Kidney (tissue), 14 donors: ENCODE data around the gene GNAO1. TPM values are rescaled to one million over a fixed set of nuclear protein-coding genes. Genes with fewer than 3 reads are reported as not detected.

ENCODE experiments used
- DNase-seq, 5 donors: peaks; one replicate each; pipeline ENCODE4 v3.0.0-alpha.2; 2013 to 2020
- FAIRE-seq: peaks from 2 replicates; lab custom pipeline; 2012; peaks lifted over from hg19 to GRCh38; lab: Jason Lieb, UNC
- H3K27ac ChIP-seq, 2 donors: one replicate each; pipeline ENCODE4 v1.7.0; 2013; ENCODE audit warnings: low read depth in 2 of 2, low read length in 2 of 2, inconsistent platforms in 1 of 2
- H3K27me3 ChIP-seq: one replicate; pipeline ENCODE4 v1.7.1; 2013; ENCODE audit warnings: low read length, inconsistent platforms; ENCODE audit not compliant: control insufficient read depth, insufficient read depth
- H3K36me3 ChIP-seq, 3 donors: one replicate each; pipeline versions ENCODE4 v1.7.0 to v1.7.1; 2013; ENCODE audit warnings: low read length in 3 of 3, control low read depth in 1 of 3, inconsistent platforms in 1 of 3; ENCODE audit not compliant: insufficient read depth in 3 of 3, control insufficient read depth in 2 of 3
- H3K4me1 ChIP-seq, 3 donors: one replicate each; pipeline versions ENCODE4 v1.7.0 to v1.7.1; 2013; ENCODE audit warnings: low read length in 3 of 3, inconsistent platforms in 1 of 3, low read depth in 1 of 3; ENCODE audit not compliant: control insufficient read depth in 2 of 3, insufficient read depth in 2 of 3
- H3K4me3 ChIP-seq, 3 donors: one replicate each; pipeline versions ENCODE4 v1.7.0 to v1.8.1; 2013; ENCODE audit warnings: low read length in 3 of 3, control low read depth in 1 of 3, inconsistent platforms in 1 of 3
- H3K9ac ChIP-seq, 3 donors: one replicate each; pipeline versions ENCODE4 v1.7.0 to v1.7.1; 2013; ENCODE audit warnings: low read length in 3 of 3, control low read depth in 1 of 3, inconsistent platforms in 1 of 3
- H3K9me3 ChIP-seq, 3 donors: one replicate each; pipeline versions ENCODE4 v1.7.0 to v1.7.1; 2013; ENCODE audit warnings: low read length in 3 of 3, control low read depth in 1 of 3, inconsistent platforms in 1 of 3; ENCODE audit not compliant: control insufficient read depth in 2 of 3, insufficient read depth in 1 of 3
- intact Hi-C: fragments of 100-400 bp; cut with DNase I; formaldehyde crosslinking; loops from one replicate; pipeline ENCODE4 v1.11.1; 2022
- polyA plus RNA-seq: library from polyadenylated mRNA; stranded (reverse); fragments of 350-450 nt; fragmentation: Illumina TruSeq; extraction: RNeasy Lipid Tissue Mini Kit (QIAGEN cat#74804); gene quantifications from one replicate; pipeline ENCODE4 v1.2.3, GENCODE V29; 2014; ENCODE audit warnings: low read depth, low replicate concordance; ENCODE audit not compliant: insufficient read depth
- total RNA-seq: library from RNA; stranded (reverse); fragmentation: NEBNext Ultra II Directional; extraction: Animal tissue kit (Norgen Biotek cat#: 25700); gene quantifications from one replicate; pipeline ENCODE4 v1.2.1, GENCODE V29; 2021
- TF ChIP-seq, protein P1 (sequence below): IDR thresholded peaks from 3 replicates; pipeline ENCODE4 v1.5.1; 2012; ENCODE audit warnings: mild to moderate bottlenecking, moderate library complexity, borderline replicate concordance; ENCODE audit not compliant: insufficient read depth; ENCODE audit errors: extremely low read depth
- donor health status: control.
- donor health status: control.
- donor health status: control.
- donor health status: control.
- donor health status: control.
- donor health status: DM: yes; HTN: yes; CAD: no.
- donor health status: Normal renal cell carcinoma (clear cell type).

GNAO1 gene
- total and polyA plus RNA-seq, 2 donors from 2014 or later: 1.5 to 4.3 TPM

DNA sequence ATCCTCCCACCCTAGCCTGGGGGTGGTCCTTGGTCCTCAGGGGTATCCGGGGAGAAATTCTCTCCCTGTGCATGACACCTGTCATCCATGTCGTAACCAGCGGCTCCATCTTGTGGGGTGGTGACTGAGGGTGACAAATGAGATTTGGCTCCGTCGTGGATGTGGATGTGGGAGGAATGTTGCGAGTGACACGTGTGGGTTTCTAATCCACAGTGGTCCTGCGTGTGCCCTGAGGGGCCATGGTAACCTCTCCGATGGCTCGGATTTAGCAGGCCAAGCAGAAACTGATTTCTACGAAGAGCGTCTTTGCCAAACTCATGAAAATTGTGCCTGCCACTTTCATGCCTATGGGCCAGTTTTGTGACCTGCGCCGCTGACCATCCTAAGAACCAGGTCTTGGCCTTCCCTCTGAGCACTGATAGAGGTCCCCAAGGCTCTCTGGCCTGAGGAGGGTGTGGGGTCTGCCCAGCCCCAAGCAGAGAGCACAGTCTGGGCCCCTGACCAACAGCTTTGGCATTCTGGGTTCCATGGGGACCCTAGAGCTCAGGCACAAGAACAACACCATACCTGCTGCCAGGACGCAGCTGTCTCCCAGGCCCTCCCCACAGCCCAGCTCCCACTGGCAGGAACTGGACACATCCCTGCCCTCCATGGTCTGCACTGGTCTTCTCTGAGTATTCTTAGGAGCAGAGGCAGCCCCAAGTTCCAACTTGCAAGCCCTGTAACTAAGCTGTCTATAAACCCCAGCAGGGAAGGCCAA lies 155.0 kb downstream of the GNAO1 start:
- H3K27ac ChIP-seq: no peak overlapping the region
- no peak overlapping the region for H3K9ac ChIP-seq
- DNase-seq (peak in 1 of 5 donors; percentile 64), FAIRE-seq (no peak)
- H3K27me3 ChIP-seq: no peaks in the 10 kb centered on the region
- no peak overlapping the region for H3K4me3 ChIP-seq
- no peaks in the 10 kb centered on the region for H3K36me3 ChIP-seq
- no peaks in the 10 kb centered on the region for H3K9me3 ChIP-seq
- intact Hi-C loops: no loop called here
- no peaks in the 10 kb centered on the region for H3K4me1 ChIP-seq
- TF ChIP-seq, protein P1, sequence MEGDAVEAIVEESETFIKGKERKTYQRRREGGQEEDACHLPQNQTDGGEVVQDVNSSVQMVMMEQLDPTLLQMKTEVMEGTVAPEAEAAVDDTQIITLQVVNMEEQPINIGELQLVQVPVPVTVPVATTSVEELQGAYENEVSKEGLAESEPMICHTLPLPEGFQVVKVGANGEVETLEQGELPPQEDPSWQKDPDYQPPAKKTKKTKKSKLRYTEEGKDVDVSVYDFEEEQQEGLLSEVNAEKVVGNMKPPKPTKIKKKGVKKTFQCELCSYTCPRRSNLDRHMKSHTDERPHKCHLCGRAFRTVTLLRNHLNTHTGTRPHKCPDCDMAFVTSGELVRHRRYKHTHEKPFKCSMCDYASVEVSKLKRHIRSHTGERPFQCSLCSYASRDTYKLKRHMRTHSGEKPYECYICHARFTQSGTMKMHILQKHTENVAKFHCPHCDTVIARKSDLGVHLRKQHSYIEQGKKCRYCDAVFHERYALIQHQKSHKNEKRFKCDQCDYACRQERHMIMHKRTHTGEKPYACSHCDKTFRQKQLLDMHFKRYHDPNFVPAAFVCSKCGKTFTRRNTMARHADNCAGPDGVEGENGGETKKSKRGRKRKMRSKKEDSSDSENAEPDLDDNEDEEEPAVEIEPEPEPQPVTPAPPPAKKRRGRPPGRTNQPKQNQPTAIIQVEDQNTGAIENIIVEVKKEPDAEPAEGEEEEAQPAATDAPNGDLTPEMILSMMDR: no peak

DNA sequence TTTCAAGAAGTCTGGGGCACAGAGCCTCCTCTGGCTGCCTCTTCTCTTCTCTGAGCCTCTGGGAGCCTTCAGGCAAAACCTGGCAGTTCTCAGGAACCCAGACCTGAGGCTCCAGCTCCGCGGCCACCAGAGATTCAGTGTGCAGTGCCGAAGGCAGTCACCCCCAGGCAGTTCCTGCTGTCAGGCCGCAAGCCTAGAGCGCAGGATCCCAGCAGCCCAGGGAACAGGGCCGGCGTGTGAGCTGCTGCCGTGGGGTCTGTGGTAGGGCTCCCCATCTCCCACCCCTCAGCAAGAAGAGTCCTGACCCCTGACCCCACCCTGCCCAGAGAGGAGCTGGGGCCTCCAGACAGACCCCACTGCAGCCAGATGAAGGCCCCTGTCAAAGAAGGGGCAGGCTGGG lies 155.9 kb downstream of the GNAO1 start:
- peak in 1 of 5 donors; percentile 63 for DNase-seq

DNA sequence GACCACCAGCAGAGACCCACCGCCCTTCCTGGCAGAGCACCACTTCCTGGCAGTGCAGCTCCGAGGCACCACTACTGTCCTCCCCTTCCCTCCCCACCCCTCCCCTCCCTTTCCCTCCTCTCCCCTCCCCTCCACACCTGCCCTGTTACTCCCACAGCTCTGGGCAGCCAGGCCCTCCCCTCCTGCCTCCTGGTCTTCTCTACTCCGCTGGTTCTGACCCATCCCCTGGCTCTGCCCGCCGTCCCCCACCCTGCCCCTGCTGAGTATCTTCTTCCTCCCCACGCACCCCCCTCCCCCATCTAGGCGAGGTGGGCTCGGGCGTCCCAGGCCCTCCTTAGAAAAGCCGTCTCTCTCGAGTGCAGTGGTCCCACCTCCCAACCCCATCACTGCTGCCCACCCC lies 156.4 kb downstream of the GNAO1 start:
- peak in 1 of 5 donors; percentile 54 for DNase-seq
- H3K4me3 ChIP-seq: no peak overlapping the region
- intact Hi-C loops: no loop called here
- no peak for FAIRE-seq
- no peaks in the 10 kb centered on the region for H3K27me3 ChIP-seq
- H3K9ac ChIP-seq: no peak overlapping the region
- no peaks in the 10 kb centered on the region for H3K9me3 ChIP-seq
- no peaks in the 10 kb centered on the region for H3K4me1 ChIP-seq
- TF ChIP-seq, protein P1: no peak
- no peaks in the 10 kb centered on the region for H3K36me3 ChIP-seq
- no peak overlapping the region for H3K27ac ChIP-seq

More for the DNA sequence above, 155.9 kb downstream of the GNAO1 start:
- FAIRE-seq: no peak
- intact Hi-C loops: no loop called here
- H3K4me1 ChIP-seq: no peaks in the 10 kb centered on the region
- H3K27me3 ChIP-seq: no peaks in the 10 kb centered on the region
- TF ChIP-seq, protein P1: no peak
- H3K36me3 ChIP-seq: no peaks in the 10 kb centered on the region
- H3K27ac ChIP-seq: no peak overlapping the region
- no peaks in the 10 kb centered on the region for H3K9me3 ChIP-seq
- H3K4me3 ChIP-seq: no peak overlapping the region
- H3K9ac ChIP-seq: no peak overlapping the region
